Nephron progenitor cell (in vitro differentiated cells): ENCODE data around the gene ACAA2.

Experiments
- DNase-seq: peaks from one replicate; pipeline ENCODE4 v3.0.0; 2021
- H3K27ac Mint-ChIP-seq: 2 replicates; pipeline ENCODE4 v1.8.0; 2021; ENCODE audit warnings: mild to moderate bottlenecking, moderate library complexity, mixed read lengths
- H3K27me3 Mint-ChIP-seq: 2 replicates; pipeline ENCODE4 v1.8.0; 2021; ENCODE audit warnings: mild to moderate bottlenecking, low read depth, mixed read lengths; ENCODE audit not compliant: poor library complexity
- H3K36me3 Mint-ChIP-seq: 2 replicates; pipeline ENCODE4 v1.8.0; 2021; ENCODE audit warnings: low read depth, mixed read lengths
- H3K4me1 Mint-ChIP-seq: 2 replicates; pipeline ENCODE4 v1.8.0; 2021; ENCODE audit warnings: mixed read lengths
- H3K4me3 Mint-ChIP-seq: 2 replicates; pipeline ENCODE4 v1.8.0; 2021; ENCODE audit warnings: mild to moderate bottlenecking, moderate library complexity, mixed read lengths
- H3K9me3 Mint-ChIP-seq: 2 replicates; pipeline ENCODE4 v1.8.0; 2021; ENCODE audit warnings: mild to moderate bottlenecking, moderate library complexity, mixed read lengths
- CTCF ChIP-seq: fragments of 200-600 bp; sonication (generic); IDR thresholded peaks from 2 replicates; pipeline ENCODE4 v1.5.0; 2021; ENCODE audit warnings: antibody characterized with exemption

ACAA2 gene

GRCh38 chr18:49843778-49844625 lies 30.7 kb upstream of the ACAA2 start:
- H3K4me3 Mint-ChIP-seq = no peak overlapping the region
- DNase-seq = no peak
- no peaks in the 10 kb centered on the region for H3K36me3 Mint-ChIP-seq
- no peak for TF ChIP-seq CTCF
- H3K27ac Mint-ChIP-seq = no peak overlapping the region
- no peaks in the 10 kb centered on the region for H3K27me3 Mint-ChIP-seq
- H3K9me3 Mint-ChIP-seq = no peaks in the 10 kb centered on the region
- H3K4me1 Mint-ChIP-seq = peaks cover 22% of the 10 kb centered on the region

DNA sequence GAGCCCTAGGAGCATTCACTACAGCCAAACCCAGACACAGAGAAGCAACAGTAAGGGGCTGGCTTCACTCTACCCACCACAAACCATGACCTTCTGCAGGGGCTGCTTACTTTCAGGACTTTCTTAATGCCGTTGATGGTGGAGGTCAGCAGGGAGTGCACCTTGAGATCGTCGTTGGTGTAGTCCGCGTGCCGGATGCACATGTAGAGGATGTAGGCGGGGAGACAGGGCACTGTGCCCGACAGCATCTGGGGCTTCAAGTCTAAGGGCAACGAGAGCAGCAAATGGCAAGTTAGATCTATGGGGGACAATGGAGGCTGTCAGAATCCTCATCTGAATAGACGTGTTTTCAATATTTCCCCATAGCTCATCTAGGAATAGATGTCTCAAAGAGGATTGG lies 29.8 kb upstream of the ACAA2 start:
- Mint-ChIP-seq H3K9me3 (no peaks in the 10 kb centered on the region), H3K36me3 (no peaks in the 10 kb centered on the region), H3K4me3 (no peak overlapping the region), H3K27ac (no peak overlapping the region), H3K27me3 (no peaks in the 10 kb centered on the region), H3K4me1 (peaks cover 17% of the 10 kb centered on the region)
- DNase-seq = no peak
- no peak for TF ChIP-seq CTCF

DNA sequence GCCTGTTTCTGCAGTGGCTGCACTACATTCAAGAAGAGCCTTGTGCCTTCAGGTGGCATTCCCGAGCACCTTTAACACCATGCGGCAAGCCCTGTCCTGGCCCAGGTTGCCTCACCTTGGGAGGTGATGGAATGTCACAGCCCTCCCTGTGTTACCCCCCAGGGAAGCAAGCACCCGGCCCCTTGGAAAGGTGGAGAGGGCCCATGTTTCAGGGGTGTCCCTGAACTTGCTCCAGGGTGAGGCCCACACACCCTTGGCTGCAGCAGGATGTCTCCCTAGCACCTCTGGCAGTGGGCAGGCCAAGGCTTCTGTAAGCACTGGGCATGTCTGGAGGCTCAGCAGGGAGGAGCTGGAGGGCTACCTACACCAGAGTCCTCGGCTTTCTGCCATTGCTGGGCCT lies 29.3 kb upstream of the ACAA2 start:
- H3K4me1 Mint-ChIP-seq = peaks cover 17% of the 10 kb centered on the region
- DNase-seq = no peak
- no peaks in the 10 kb centered on the region for H3K9me3 Mint-ChIP-seq
- H3K27ac Mint-ChIP-seq = no peak overlapping the region
- no peaks in the 10 kb centered on the region for H3K36me3 Mint-ChIP-seq
- no peak overlapping the region for H3K4me3 Mint-ChIP-seq
- no peak for TF ChIP-seq CTCF
- H3K27me3 Mint-ChIP-seq = no peaks in the 10 kb centered on the region

DNA sequence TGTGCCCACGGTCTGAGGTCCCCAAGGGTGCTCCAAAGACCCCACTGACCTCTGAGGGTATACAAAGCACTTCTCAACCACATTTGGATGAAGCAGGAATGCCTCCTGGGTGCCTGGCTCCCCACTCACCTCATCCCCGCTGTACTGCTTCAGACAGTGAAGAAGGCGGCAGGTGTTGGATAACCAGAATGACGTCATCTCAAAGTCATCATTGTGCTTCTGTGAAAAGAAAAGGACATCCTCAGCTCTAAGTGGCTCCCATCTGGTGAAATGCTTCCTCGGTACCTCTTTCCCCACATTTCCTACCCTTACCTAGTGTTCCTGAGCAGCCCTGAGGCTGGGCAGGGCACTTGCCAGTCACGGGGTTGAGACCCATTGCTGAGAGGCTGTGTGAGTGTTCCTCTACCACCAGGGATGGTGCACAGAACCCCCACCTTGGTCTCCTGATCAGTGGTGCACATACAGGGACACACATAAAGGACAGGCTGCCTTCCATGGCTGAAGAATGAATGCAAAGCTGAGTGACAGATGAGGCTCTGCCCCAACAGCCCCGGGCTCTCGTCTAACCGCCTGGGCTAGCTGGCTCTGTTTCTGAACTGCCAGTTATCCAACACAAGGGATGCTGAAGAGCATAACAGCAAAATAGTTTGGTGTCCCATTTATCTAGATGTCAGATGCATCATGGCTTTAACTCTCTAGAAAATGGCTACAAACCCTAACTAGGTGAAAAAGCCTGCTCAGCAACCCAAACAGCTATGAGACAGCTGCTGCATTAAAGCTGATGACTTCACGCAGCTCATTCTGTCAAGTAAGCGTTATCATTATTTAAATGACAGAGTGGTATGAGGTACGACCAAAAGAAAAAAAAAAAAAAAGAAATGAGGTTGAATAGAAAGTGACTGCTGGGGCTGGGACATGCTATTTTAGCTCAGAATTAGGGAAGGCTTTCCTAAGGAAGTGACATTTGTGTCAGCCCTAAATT lies 28.2 kb upstream of the ACAA2 start:
- no peak for DNase-seq
- Mint-ChIP-seq H3K9me3 (no peaks in the 10 kb centered on the region), H3K27ac (no peak overlapping the region), H3K4me3 (no peak overlapping the region), H3K4me1 (peaks cover 14% of the 10 kb centered on the region), H3K36me3 (no peaks in the 10 kb centered on the region), H3K27me3 (no peaks in the 10 kb centered on the region)
- TF ChIP-seq CTCF = no peak

- H3K4me1 Mint-ChIP-seq = no peaks in the 10 kb centered on the region
- no peak for TF ChIP-seq CTCF
- H3K9me3 Mint-ChIP-seq = no peaks in the 10 kb centered on the region
- H3K27ac Mint-ChIP-seq = no peak overlapping the region
- H3K4me3 Mint-ChIP-seq = no peak overlapping the region
- no peaks in the 10 kb centered on the region for H3K36me3 Mint-ChIP-seq
- H3K27me3 Mint-ChIP-seq = no peaks in the 10 kb centered on the region
- DNase-seq = no peak
These were observed 25.7 kb upstream of the ACAA2 start for GRCh38 chr18:49839012-49839411.
